ENCODE results near the gene AGBL1. TPM values are rescaled to one million over a fixed set of nuclear protein-coding genes. Genes with fewer than 3 reads are reported as not detected.

The AGBL1 gene
- total RNA-seq, 1 experiment from 2014 or later: not detected

DNA sequence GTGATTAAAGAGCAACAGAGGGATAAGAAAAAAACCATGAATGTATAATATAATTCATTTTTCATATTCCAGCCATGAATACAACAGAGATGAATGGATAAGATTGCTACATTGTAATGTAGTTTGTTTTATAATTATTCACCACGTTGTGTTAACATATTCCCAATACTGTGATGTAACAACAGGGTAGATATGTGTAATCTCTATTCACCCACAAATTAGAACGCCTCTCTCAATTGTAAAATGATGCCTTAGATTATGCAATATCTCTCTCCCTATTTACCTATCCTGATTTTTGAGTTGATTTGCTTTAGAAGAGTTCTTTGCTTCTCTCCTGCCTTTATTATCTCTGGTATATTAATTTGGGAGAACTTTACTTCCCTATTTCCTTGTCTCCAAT is 193.6 kb downstream of the AGBL1 start:
- CTCF ChIA-PET: no interaction called here
- POLR2A ChIA-PET (ENCODE audit: low non-redundant PET): no interaction called here

GRCh38 chr15:86275361-86275760 is 195.7 kb downstream of the AGBL1 start:
- Histone ChIP-seq H3K27ac (ENCODE audit: low read depth, low read length, poor library complexity, severe bottlenecking) (no peak overlapping the region), H3K9me3 (ENCODE audit: low read depth, low read length, poor library complexity, severe bottlenecking) (no peaks in the 10 kb centered on the region), H3K4me1 (ENCODE audit: insufficient read depth, low read length, poor library complexity, severe bottlenecking) (no peaks in the 10 kb centered on the region), H3K4me3 (ENCODE audit: low read depth, low read length, poor library complexity, severe bottlenecking) (no peak overlapping the region), H3K27me3 (replicated peaks; ENCODE audit: insufficient read depth, low read depth, low read length, poor library complexity) (no peaks in the 10 kb centered on the region), H3K36me3 (ENCODE audit: insufficient read depth, low read length, poor library complexity, severe bottlenecking) (no peaks in the 10 kb centered on the region)
- intact Hi-C loops (cut with micrococcal nuclease; ENCODE audit: unreplicated experiment): no loop called here
- DNase-seq (ENCODE audit: low spot score): no peak
- TF ChIP-seq, protein P1, sequence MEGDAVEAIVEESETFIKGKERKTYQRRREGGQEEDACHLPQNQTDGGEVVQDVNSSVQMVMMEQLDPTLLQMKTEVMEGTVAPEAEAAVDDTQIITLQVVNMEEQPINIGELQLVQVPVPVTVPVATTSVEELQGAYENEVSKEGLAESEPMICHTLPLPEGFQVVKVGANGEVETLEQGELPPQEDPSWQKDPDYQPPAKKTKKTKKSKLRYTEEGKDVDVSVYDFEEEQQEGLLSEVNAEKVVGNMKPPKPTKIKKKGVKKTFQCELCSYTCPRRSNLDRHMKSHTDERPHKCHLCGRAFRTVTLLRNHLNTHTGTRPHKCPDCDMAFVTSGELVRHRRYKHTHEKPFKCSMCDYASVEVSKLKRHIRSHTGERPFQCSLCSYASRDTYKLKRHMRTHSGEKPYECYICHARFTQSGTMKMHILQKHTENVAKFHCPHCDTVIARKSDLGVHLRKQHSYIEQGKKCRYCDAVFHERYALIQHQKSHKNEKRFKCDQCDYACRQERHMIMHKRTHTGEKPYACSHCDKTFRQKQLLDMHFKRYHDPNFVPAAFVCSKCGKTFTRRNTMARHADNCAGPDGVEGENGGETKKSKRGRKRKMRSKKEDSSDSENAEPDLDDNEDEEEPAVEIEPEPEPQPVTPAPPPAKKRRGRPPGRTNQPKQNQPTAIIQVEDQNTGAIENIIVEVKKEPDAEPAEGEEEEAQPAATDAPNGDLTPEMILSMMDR (conservative IDR thresholded peaks at IDR 0.05; ENCODE audit: low read depth, low read length): no peak
- TF ChIP-seq EZH2 (IDR thresholded peaks at IDR 0.05; ENCODE audit: borderline replicate concordance, low read depth, low read length, poor library complexity, severe bottlenecking): no peak
- ChIA-PET CTCF (no interaction called here), POLR2A (ENCODE audit: low non-redundant PET) (no interaction called here)
- BruUV-seq (replicated peaks): no TSS peak

More for the DNA sequence above, 193.6 kb downstream of the AGBL1 start:
- TF ChIP-seq, protein P1 (conservative IDR thresholded peaks at IDR 0.05; ENCODE audit: low read depth, low read length): no peak
- TF ChIP-seq EZH2 (IDR thresholded peaks at IDR 0.05; ENCODE audit: borderline replicate concordance, low read depth, low read length, poor library complexity, severe bottlenecking): no peak
- no peaks in the 10 kb centered on the region for H3K27me3 ChIP-seq (replicated peaks; ENCODE audit: insufficient read depth, low read depth, low read length, poor library complexity)
- H3K27ac ChIP-seq (ENCODE audit: low read depth, low read length, poor library complexity, severe bottlenecking): no peak overlapping the region
- no peak for DNase-seq (ENCODE audit: low spot score)
- no peak overlapping the region for H3K4me3 ChIP-seq (ENCODE audit: low read depth, low read length, poor library complexity, severe bottlenecking)
- no peaks in the 10 kb centered on the region for H3K4me1 ChIP-seq (ENCODE audit: insufficient read depth, low read length, poor library complexity, severe bottlenecking)
- H3K36me3 ChIP-seq (ENCODE audit: insufficient read depth, low read length, poor library complexity, severe bottlenecking): no peaks in the 10 kb centered on the region
- BruUV-seq (replicated peaks): no TSS peak
- intact Hi-C loops (cut with micrococcal nuclease; ENCODE audit: unreplicated experiment): no loop called here
- no peaks in the 10 kb centered on the region for H3K9me3 ChIP-seq (ENCODE audit: low read depth, low read length, poor library complexity, severe bottlenecking)

DNA sequence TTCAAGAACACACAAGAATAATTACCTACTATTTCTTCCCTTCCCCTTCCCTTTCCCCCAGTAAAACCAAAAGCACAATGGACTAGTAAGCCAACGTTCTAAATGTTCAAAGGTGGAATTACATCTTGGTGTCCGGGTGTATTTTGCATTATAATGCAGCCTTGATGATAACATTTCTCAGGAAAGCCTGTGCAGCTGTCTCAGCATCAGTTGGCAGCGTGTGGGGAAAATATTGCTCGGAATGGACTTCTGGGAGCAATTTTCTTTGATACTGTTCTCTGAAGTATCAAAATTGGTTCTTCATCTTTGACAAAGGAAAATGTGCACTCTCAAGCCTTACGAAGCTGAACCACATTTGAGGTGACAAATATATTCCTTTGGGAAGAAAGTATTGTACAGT is 198.9 kb downstream of the AGBL1 start:
- Histone ChIP-seq H3K4me3 (ENCODE audit: low read depth, low read length, poor library complexity, severe bottlenecking) (no peak overlapping the region), H3K4me1 (ENCODE audit: insufficient read depth, low read length, poor library complexity, severe bottlenecking) (no peaks in the 10 kb centered on the region), H3K9me3 (ENCODE audit: low read depth, low read length, poor library complexity, severe bottlenecking) (no peaks in the 10 kb centered on the region), H3K27ac (ENCODE audit: low read depth, low read length, poor library complexity, severe bottlenecking) (no peak overlapping the region), H3K36me3 (ENCODE audit: insufficient read depth, low read length, poor library complexity, severe bottlenecking) (no peaks in the 10 kb centered on the region), H3K27me3 (replicated peaks; ENCODE audit: insufficient read depth, low read depth, low read length, poor library complexity) (no peaks in the 10 kb centered on the region)
- no peak for TF ChIP-seq EZH2 (IDR thresholded peaks at IDR 0.05; ENCODE audit: borderline replicate concordance, low read depth, low read length, poor library complexity, severe bottlenecking)
- TF ChIP-seq, protein P1 (conservative IDR thresholded peaks at IDR 0.05; ENCODE audit: low read depth, low read length): no peak
- no TSS peak for BruUV-seq (replicated peaks)
- ChIA-PET CTCF (no interaction called here), POLR2A (ENCODE audit: low non-redundant PET) (no interaction called here)
- no peak for DNase-seq (ENCODE audit: low spot score)
- intact Hi-C loops (cut with micrococcal nuclease; ENCODE audit: unreplicated experiment): no loop called here
